ENCODE measurements around the gene KRABD2.

KRABD2 gene

DNA sequence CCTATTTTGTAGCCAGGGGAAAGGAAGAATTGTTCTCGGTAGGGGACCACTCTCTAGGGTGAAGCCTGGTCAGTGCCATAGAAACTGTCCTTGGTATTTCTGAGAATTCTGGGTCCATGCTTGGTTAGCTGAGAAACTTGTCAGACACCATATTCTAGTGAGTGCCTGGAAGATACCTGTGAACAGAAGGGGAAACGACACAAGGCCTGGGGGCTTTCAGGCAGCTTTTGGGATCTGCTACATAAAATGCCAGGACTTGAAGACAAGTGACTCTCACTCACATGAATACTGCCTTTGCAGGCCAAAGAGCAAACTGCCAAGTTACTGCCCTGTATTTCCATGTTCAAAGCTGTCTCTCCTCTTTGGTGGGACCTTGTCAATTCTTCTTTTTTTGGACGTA, 18.6 kb downstream of the KRABD2 start:
- H3K18ac ChIP-seq (ENCODE audit: low read depth in 1 of 2, low read length in 2 of 2), result no peak overlapping the region
- H2AFZ ChIP-seq (ENCODE audit: low read depth, low read length), result no peak overlapping the region
- DNase-seq, result no peak
- H2BK15ac ChIP-seq (ENCODE audit: low read depth, poor library complexity, severe bottlenecking), result no peak overlapping the region
- H3K9me3 ChIP-seq (ENCODE audit: control insufficient read depth, low read length), result no peaks in the 10 kb centered on the region
- no peak overlapping the region for H3K9ac ChIP-seq (ENCODE audit: low read length)
- H2BK5ac ChIP-seq (ENCODE audit: low read depth, low read length, poor library complexity, severe bottlenecking), result no peak overlapping the region
- H3K36me3 ChIP-seq (ENCODE audit: control insufficient read depth in 1 of 2, insufficient read depth in 2 of 2, low read depth in 1 of 2, low read length in 2 of 2), result no peaks in the 10 kb centered on the region
- no peak overlapping the region for H4K91ac ChIP-seq (ENCODE audit: low read length)
- no peak overlapping the region for H2BK120ac ChIP-seq (ENCODE audit: low read depth, low read length)
- H3K4me3 ChIP-seq (ENCODE audit: insufficient read depth in 1 of 2, low read depth in 1 of 2, low read length in 2 of 2), result no peak overlapping the region
- WGBS, result 97% methylated on average over 3 of the region's 3 CpGs
- H3K27ac ChIP-seq (ENCODE audit: low read length, poor library complexity, severe bottlenecking), result no peak overlapping the region
- H4K8ac ChIP-seq (ENCODE audit: low read length), result no peak overlapping the region
- H3K4me2 ChIP-seq (ENCODE audit: low read length, poor library complexity, severe bottlenecking), result no peak overlapping the region
- peaks cover 2% of the 10 kb centered on the region for H3K79me1 ChIP-seq (replicated peaks; ENCODE audit: low read length, poor library complexity, severe bottlenecking)
- H2BK12ac ChIP-seq (ENCODE audit: low read length in 2 of 2), result no peak overlapping the region
- peaks cover 10% of the 10 kb centered on the region for H3K4me1 ChIP-seq (ENCODE audit: control insufficient read depth, insufficient read depth, low read depth, low read length)
- no peaks in the 10 kb centered on the region for H3K27me3 ChIP-seq (ENCODE audit: control insufficient read depth in 1 of 2, insufficient read depth in 1 of 2, low read length in 2 of 2)
- H3K14ac ChIP-seq (ENCODE audit: low read length in 2 of 2), result no peak overlapping the region
- no peak overlapping the region for H2AK5ac ChIP-seq (ENCODE audit: low read length, severe bottlenecking)
- no peak overlapping the region for H3K23ac ChIP-seq (ENCODE audit: low read length in 2 of 2)
- H3K4ac ChIP-seq (ENCODE audit: low read depth in 1 of 2, low read length in 2 of 2), result no peak overlapping the region

DNA sequence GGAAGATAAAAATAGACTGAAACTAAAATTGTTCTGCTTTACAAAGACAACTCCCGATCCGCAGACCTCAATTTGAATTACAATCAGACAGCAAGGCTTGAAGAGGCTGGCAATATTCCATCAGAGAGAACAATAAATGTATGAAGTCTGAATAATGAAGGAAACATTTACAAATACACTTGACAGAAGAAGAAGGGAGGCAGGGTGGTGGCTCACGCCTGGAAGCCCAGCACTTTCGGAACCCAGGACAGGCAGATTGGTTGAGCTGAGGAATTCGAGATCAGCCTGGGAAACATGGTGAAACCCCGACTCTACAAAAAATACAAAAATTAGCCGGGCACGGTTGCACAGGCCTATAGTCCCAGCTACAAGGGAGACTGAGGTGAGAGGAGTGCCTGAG, 22.3 kb downstream of the KRABD2 start:
- Histone ChIP-seq H3K4me1 (ENCODE audit: control insufficient read depth, insufficient read depth, low read depth, low read length) (no peaks in the 10 kb centered on the region), H3K14ac (ENCODE audit: low read length in 2 of 2) (no peak overlapping the region), H2BK5ac (ENCODE audit: low read depth, low read length, poor library complexity, severe bottlenecking) (no peak overlapping the region), H3K79me1 (replicated peaks; ENCODE audit: low read length, poor library complexity, severe bottlenecking) (peaks cover 2% of the 10 kb centered on the region), H2AK5ac (ENCODE audit: low read length, severe bottlenecking) (no peak overlapping the region), H3K4ac (ENCODE audit: low read depth in 1 of 2, low read length in 2 of 2) (no peak overlapping the region), H2BK12ac (ENCODE audit: low read length in 2 of 2) (no peak overlapping the region), H3K9ac (ENCODE audit: low read length) (no peak overlapping the region), H3K36me3 (ENCODE audit: control insufficient read depth in 1 of 2, insufficient read depth in 2 of 2, low read depth in 1 of 2, low read length in 2 of 2) (no peaks in the 10 kb centered on the region), H3K4me3 (ENCODE audit: insufficient read depth in 1 of 2, low read depth in 1 of 2, low read length in 2 of 2) (no peak overlapping the region), H4K8ac (ENCODE audit: low read length) (no peak overlapping the region), H2AFZ (ENCODE audit: low read depth, low read length) (no peak overlapping the region), H3K27ac (ENCODE audit: low read length, poor library complexity, severe bottlenecking) (no peak overlapping the region), H2BK120ac (ENCODE audit: low read depth, low read length) (no peak overlapping the region), H2BK15ac (ENCODE audit: low read depth, poor library complexity, severe bottlenecking) (no peak overlapping the region), H3K23ac (ENCODE audit: low read length in 2 of 2) (no peak overlapping the region), H4K91ac (ENCODE audit: low read length) (no peak overlapping the region), H3K9me3 (ENCODE audit: control insufficient read depth, low read length) (no peaks in the 10 kb centered on the region), H3K4me2 (ENCODE audit: low read length, poor library complexity, severe bottlenecking) (no peak overlapping the region), H3K27me3 (ENCODE audit: control insufficient read depth in 1 of 2, insufficient read depth in 1 of 2, low read length in 2 of 2) (no peaks in the 10 kb centered on the region), H3K18ac (ENCODE audit: low read depth in 1 of 2, low read length in 2 of 2) (no peak overlapping the region)
- no peak for DNase-seq
- WGBS, result 90% methylated on average over 5 of the region's 8 CpGs

DNA sequence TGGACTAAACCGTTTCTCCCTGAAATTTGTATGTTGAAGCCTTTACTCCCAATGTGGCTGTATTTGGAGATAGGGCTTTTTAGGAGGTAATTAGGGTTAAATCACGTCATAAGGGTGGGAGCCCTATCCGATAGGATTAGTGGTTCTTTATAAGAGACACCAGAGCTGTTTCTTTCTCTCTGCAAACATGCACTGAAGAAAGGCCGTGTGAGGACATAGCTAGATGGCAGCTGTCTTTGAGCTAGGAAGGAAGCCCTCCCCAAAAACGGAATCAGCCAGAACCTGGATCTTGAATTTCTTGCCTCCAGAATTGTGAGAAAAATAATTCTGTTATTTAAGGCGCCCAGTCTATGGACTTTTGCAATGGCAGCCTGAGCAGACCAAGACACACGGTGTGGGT, 22.8 kb downstream of the KRABD2 start:
- no peak overlapping the region for H3K14ac ChIP-seq (ENCODE audit: low read length in 2 of 2)
- H2AK5ac ChIP-seq (ENCODE audit: low read length, severe bottlenecking), result no peak overlapping the region
- no peak overlapping the region for H2BK12ac ChIP-seq (ENCODE audit: low read length in 2 of 2)
- no peaks in the 10 kb centered on the region for H3K79me1 ChIP-seq (replicated peaks; ENCODE audit: low read length, poor library complexity, severe bottlenecking)
- H3K4me2 ChIP-seq (ENCODE audit: low read length, poor library complexity, severe bottlenecking), result no peak overlapping the region
- H4K8ac ChIP-seq (ENCODE audit: low read length), result no peak overlapping the region
- no peak overlapping the region for H3K18ac ChIP-seq (ENCODE audit: low read depth in 1 of 2, low read length in 2 of 2)
- no peak overlapping the region for H3K4ac ChIP-seq (ENCODE audit: low read depth in 1 of 2, low read length in 2 of 2)
- H2BK5ac ChIP-seq (ENCODE audit: low read depth, low read length, poor library complexity, severe bottlenecking), result no peak overlapping the region
- no peaks in the 10 kb centered on the region for H3K36me3 ChIP-seq (ENCODE audit: control insufficient read depth in 1 of 2, insufficient read depth in 2 of 2, low read depth in 1 of 2, low read length in 2 of 2)
- DNase-seq, result no peak
- no peak overlapping the region for H3K4me3 ChIP-seq (ENCODE audit: insufficient read depth in 1 of 2, low read depth in 1 of 2, low read length in 2 of 2)
- no peak overlapping the region for H2AFZ ChIP-seq (ENCODE audit: low read depth, low read length)
- H3K9me3 ChIP-seq (ENCODE audit: control insufficient read depth, low read length), result no peaks in the 10 kb centered on the region
- no peak overlapping the region for H3K27ac ChIP-seq (ENCODE audit: low read length, poor library complexity, severe bottlenecking)
- no peaks in the 10 kb centered on the region for H3K4me1 ChIP-seq (ENCODE audit: control insufficient read depth, insufficient read depth, low read depth, low read length)
- WGBS, result 91% methylated on average over 7 of the region's 7 CpGs
- H4K91ac ChIP-seq (ENCODE audit: low read length), result no peak overlapping the region
- H2BK120ac ChIP-seq (ENCODE audit: low read depth, low read length), result no peak overlapping the region
- H3K9ac ChIP-seq (ENCODE audit: low read length), result no peak overlapping the region
- H3K27me3 ChIP-seq (ENCODE audit: control insufficient read depth in 1 of 2, insufficient read depth in 1 of 2, low read length in 2 of 2), result no peaks in the 10 kb centered on the region
- H2BK15ac ChIP-seq (ENCODE audit: low read depth, poor library complexity, severe bottlenecking), result no peak overlapping the region
- H3K23ac ChIP-seq (ENCODE audit: low read length in 2 of 2), result no peak overlapping the region

DNA sequence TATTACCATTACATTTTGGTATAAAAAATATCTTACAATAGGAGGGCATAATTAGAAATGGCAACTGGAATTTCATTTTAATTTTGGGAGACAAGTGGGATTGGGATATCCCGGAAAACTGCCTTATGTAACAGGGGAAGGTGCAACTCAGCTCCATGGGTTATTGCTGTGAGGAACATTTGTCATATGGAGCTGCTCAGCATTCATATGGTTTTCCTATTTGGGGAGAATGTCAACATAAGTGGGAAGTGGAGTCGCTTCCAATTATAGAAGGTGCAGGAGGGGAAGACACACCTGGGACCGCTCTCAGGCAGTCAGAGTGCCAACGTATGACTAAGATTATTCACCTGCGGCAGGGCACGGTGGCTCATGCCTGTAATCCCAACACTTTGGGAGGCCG, 26.2 kb downstream of the KRABD2 start:
- Histone ChIP-seq H3K14ac (ENCODE audit: low read length in 2 of 2) (no peak overlapping the region), H3K18ac (ENCODE audit: low read depth in 1 of 2, low read length in 2 of 2) (no peak overlapping the region), H2BK15ac (ENCODE audit: low read depth, poor library complexity, severe bottlenecking) (no peak overlapping the region), H2BK5ac (ENCODE audit: low read depth, low read length, poor library complexity, severe bottlenecking) (no peak overlapping the region), H2BK12ac (ENCODE audit: low read length in 2 of 2) (no peak overlapping the region), H3K4me2 (ENCODE audit: low read length, poor library complexity, severe bottlenecking) (no peak overlapping the region), H3K27me3 (ENCODE audit: control insufficient read depth in 1 of 2, insufficient read depth in 1 of 2, low read length in 2 of 2) (peaks cover 12 to 23% of the 10 kb centered on the region in 2 experiments), H4K91ac (ENCODE audit: low read length) (no peak overlapping the region), H3K4ac (ENCODE audit: low read depth in 1 of 2, low read length in 2 of 2) (no peak overlapping the region), H2BK120ac (ENCODE audit: low read depth, low read length) (no peak overlapping the region), H3K9me3 (ENCODE audit: control insufficient read depth, low read length) (peaks cover 2% of the 10 kb centered on the region), H3K4me1 (ENCODE audit: control insufficient read depth, insufficient read depth, low read depth, low read length) (no peaks in the 10 kb centered on the region), H3K27ac (ENCODE audit: low read length, poor library complexity, severe bottlenecking) (no peak overlapping the region), H3K9ac (ENCODE audit: low read length) (no peak overlapping the region), H3K36me3 (ENCODE audit: control insufficient read depth in 1 of 2, insufficient read depth in 2 of 2, low read depth in 1 of 2, low read length in 2 of 2) (no peaks in the 10 kb centered on the region), H4K8ac (ENCODE audit: low read length) (no peak overlapping the region), H3K23ac (ENCODE audit: low read length in 2 of 2) (no peak overlapping the region), H2AK5ac (ENCODE audit: low read length, severe bottlenecking) (no peak overlapping the region), H3K4me3 (ENCODE audit: insufficient read depth in 1 of 2, low read depth in 1 of 2, low read length in 2 of 2) (no peak overlapping the region), H2AFZ (ENCODE audit: low read depth, low read length) (no peak overlapping the region), H3K79me1 (replicated peaks; ENCODE audit: low read length, poor library complexity, severe bottlenecking) (no peaks in the 10 kb centered on the region)
- DNase-seq, result no peak
- 79% methylated on average over 5 of the region's 7 CpGs for WGBS
